Activated naive CD4-positive, alpha-beta T cell treated with anti-CD3 and anti-CD28 coated beads for 36 hours (primary cell): ENCODE measurements around the gene KCTD6. TPM values are rescaled to one million over a fixed set of nuclear protein-coding genes. Genes with fewer than 3 reads are reported as not detected.
A peak's percentile ranks its signal among the peaks of the same experiment; 100 is the strongest.

ENCODE experiments used
- CTCF ChIA-PET: fragments of 350-600 bp; sonication (Branson Sonifier 250); formaldehyde crosslinking; loops from one replicate; lab custom pipeline; 2021; ENCODE audit warnings: antibody characterized with exemption; lab: Charles Lee
- DNase-seq: peaks from one replicate; pipeline ENCODE4 v3.0.0-alpha.2; 2020
- H3K27ac Mint-ChIP-seq: one replicate; pipeline ENCODE4 v1.8.0; 2021; ENCODE audit warnings: mild to moderate bottlenecking, mixed read lengths
- H3K27me3 Mint-ChIP-seq: one replicate; pipeline ENCODE4 v1.8.0; 2021; ENCODE audit warnings: low read depth, mixed read lengths
- H3K36me3 Mint-ChIP-seq: one replicate; pipeline ENCODE4 v1.8.0; 2021; ENCODE audit warnings: low read depth, mixed read lengths
- H3K4me1 Mint-ChIP-seq: one replicate; pipeline ENCODE4 v1.8.0; 2021; ENCODE audit warnings: low read depth, mixed read lengths
- H3K4me3 Mint-ChIP-seq: one replicate; pipeline ENCODE4 v1.8.0; 2021; ENCODE audit warnings: mild to moderate bottlenecking, moderate library complexity, mixed read lengths
- H3K9me3 Mint-ChIP-seq: one replicate; pipeline ENCODE4 v1.8.0; 2021; ENCODE audit warnings: mixed read lengths
- intact Hi-C: fragments of 100-400 bp; cut with micrococcal nuclease; formaldehyde crosslinking; loops from one replicate; pipeline ENCODE4 v1.15.1; 2023
- total RNA-seq, 2 experiments: library from RNA; stranded (reverse); gene quantifications; one replicate each; pipeline ENCODE4 v1.2.3, GENCODE V29; 2021

Gene KCTD6
- total RNA-seq, 2 experiments from 2014 or later, result 8.4 to 9.9 TPM

- no peaks in the 10 kb centered on the region for H3K36me3 Mint-ChIP-seq
- CTCF ChIA-PET, result interaction anchor here (0.8 to 1.1 kb wide), 4 partner anchors 15 to 213 kb away, joined by 3 to 4 read pairs (median 4); no protein-coding TSS in a partner anchor
- no peaks in the 10 kb centered on the region for H3K27me3 Mint-ChIP-seq
- peaks cover 10% of the 10 kb centered on the region for H3K4me1 Mint-ChIP-seq
- intact Hi-C loops, result loop anchor here (5.0 kb wide), 1 partner anchor 522 kb away; the partner anchor contains the start of gene FLNB
- H3K27ac Mint-ChIP-seq, result no peak overlapping the region
- peak; percentile 19 for DNase-seq
- H3K9me3 Mint-ChIP-seq, result no peaks in the 10 kb centered on the region
- H3K4me3 Mint-ChIP-seq, result no peak overlapping the region
Measured at GRCh38 chr3:58529516-58530353, 37.8 kb downstream of the KCTD6 start.

GRCh38 chr3:58530354-58530865, 38.5 kb downstream of the KCTD6 start:
- no peaks in the 10 kb centered on the region for H3K27me3 Mint-ChIP-seq
- intact Hi-C loops, result loop anchor here (5.0 kb wide), 1 partner anchor 523 kb away; the partner anchor contains the start of gene FLNB

DNA sequence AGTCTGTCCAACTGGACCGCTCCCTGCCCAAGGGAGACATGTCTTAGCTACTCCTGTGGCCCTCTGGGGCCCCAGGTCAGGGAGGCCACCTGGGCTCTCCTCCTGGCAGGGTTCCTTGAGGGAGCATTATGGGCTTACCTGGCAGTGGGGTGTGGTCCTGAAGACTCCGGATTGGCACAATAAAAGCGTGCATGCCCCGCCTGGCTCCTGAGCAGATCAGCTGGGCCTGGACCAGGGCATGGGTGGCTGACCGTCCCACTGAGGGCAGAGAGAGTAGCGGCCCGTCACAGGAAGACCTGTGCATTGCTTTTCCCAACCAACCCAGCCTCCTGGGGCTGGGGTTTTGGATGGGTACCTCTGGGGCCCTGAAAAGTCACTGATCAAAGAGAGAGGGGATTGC, 39.7 kb downstream of the KCTD6 start:
- intact Hi-C loops, result loop anchor here (5.0 kb wide), 1 partner anchor 524 kb away; the partner anchor contains the start of gene FLNB

More at GRCh38 chr3:58530354-58530865, 38.5 kb downstream of the KCTD6 start:
- CTCF ChIA-PET, result interaction anchor here (0.8 to 1.4 kb wide), 8 partner anchors 31 to 224 kb away, joined by 3 to 4 read pairs (median 4); partner anchors contain the start of genes HTD2 and RPP14
- DNase-seq, result no peak
- Mint-ChIP-seq H3K9me3 (no peaks in the 10 kb centered on the region), H3K4me3 (no peak overlapping the region), H3K36me3 (no peaks in the 10 kb centered on the region), H3K4me1 (peaks cover 10% of the 10 kb centered on the region), H3K27ac (no peak overlapping the region)

GRCh38 chr3:58531956-58532355, 40.1 kb downstream of the KCTD6 start:
- no peaks in the 10 kb centered on the region for H3K27me3 Mint-ChIP-seq
- H3K4me3 Mint-ChIP-seq, result no peak overlapping the region
- no peak overlapping the region for H3K27ac Mint-ChIP-seq
- H3K36me3 Mint-ChIP-seq, result no peaks in the 10 kb centered on the region
- H3K4me1 Mint-ChIP-seq, result peaks cover 10% of the 10 kb centered on the region
- no peak for DNase-seq
- H3K9me3 Mint-ChIP-seq, result no peaks in the 10 kb centered on the region
- CTCF ChIA-PET, result interaction anchor here (0.5 to 4.0 kb wide), 11 partner anchors 15 to 996 kb away, joined by 3 to 29 read pairs (median 4); partner anchors contain the start of genes HTD2, KCTD6 and RPP14
- intact Hi-C loops, result loop anchor here (1.0 to 5.0 kb wide), 11 partner anchors 41 to 525 kb away; partner anchors contain the start of genes ABHD6, FLNB, HTD2 and PDHB

More for the DNA sequence above, 39.7 kb downstream of the KCTD6 start:
- no peak overlapping the region for H3K27ac Mint-ChIP-seq
- no peak for DNase-seq
- no peak overlapping the region for H3K4me3 Mint-ChIP-seq
- no peaks in the 10 kb centered on the region for H3K27me3 Mint-ChIP-seq
- CTCF ChIA-PET, result interaction anchor here (0.8 to 4.0 kb wide), 13 partner anchors 15 to 225 kb away, joined by 3 to 29 read pairs (median 4); partner anchors contain the start of genes HTD2, KCTD6 and RPP14
- H3K4me1 Mint-ChIP-seq, result peaks cover 10% of the 10 kb centered on the region
- H3K9me3 Mint-ChIP-seq, result no peaks in the 10 kb centered on the region
- no peaks in the 10 kb centered on the region for H3K36me3 Mint-ChIP-seq

DNA sequence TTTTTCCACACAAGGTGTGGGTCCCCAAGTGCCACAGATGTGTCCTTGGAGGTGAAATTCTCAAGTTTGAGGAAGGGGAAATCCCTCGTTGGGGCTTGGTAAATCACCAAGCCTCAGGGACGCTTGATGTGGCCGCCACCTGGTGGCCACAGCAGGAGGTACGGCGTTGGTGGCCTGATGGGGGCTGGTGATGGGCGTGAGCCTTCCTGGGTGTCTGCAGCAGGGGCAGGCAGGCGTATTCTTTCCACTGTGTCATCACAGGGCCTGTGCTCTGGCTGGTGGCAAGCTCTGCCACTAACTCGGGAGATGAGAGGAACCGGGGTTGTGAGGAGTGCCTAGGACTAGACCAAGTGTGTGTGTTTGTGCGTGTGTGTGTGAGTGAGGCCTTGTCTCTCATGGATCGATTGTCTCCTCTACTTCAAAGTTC, 40.9 kb downstream of the KCTD6 start:
- H3K9me3 Mint-ChIP-seq, result no peaks in the 10 kb centered on the region
- peak overlapping the region; percentile 15 for H3K27ac Mint-ChIP-seq
- CTCF ChIA-PET, result interaction anchor here (0.6 to 4.0 kb wide), 11 partner anchors 11 to 995 kb away, joined by 3 to 29 read pairs (median 4); partner anchors contain the start of genes HTD2, KCTD6 and RPP14
- no peaks in the 10 kb centered on the region for H3K36me3 Mint-ChIP-seq
- H3K4me1 Mint-ChIP-seq, result peaks cover 10% of the 10 kb centered on the region
- no peak overlapping the region for H3K4me3 Mint-ChIP-seq
- intact Hi-C loops, result loop anchor here (1.0 to 5.0 kb wide), 11 partner anchors 42 to 526 kb away; partner anchors contain the start of genes ABHD6, FLNB, HTD2 and PDHB
- peak; percentile 90 for DNase-seq
- H3K27me3 Mint-ChIP-seq, result no peaks in the 10 kb centered on the region

DNA sequence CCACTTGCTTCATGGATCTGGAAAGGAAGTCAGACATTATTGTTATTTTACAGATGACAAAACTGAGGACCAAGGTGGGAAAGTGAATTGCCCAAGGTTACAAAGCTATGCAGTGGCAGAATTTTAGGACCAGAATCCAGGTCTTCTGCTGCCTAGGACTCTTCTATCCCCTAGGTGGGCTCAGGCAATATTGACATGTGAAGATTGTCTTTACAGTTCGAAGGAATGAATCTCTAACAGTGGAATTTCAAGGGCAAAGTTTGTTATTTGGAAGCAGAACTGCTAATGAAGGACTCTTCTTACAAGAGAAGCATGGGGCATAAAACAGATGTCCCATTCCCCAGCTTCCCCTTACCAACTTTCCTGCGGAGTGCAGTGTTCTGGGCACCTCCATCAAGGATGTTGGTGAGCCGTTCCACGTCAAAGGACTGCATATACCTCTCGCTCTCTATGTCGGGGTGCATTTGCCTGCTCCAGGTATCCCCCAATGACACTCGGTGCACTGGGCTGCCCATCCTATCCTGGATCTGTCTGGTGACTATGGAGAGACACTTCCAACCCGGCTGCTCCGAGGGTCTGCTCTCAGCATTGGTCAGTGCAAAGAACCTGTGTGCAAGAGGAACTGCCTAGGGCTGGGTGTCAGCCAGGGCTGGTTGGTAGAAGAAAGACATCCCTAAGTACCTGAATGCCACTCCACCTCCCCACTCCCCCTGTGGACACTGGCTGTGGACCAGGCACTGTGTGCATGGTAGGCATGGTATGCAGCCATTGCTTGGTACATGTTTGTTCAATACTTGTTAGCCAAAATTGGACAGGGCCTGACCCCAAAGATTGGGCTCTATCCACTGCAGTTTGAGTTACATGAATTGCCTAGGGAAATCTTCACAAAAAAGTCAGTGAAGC, 42.9 kb downstream of the KCTD6 start:
- Mint-ChIP-seq H3K4me1 (peaks cover 10% of the 10 kb centered on the region), H3K27me3 (no peaks in the 10 kb centered on the region), H3K36me3 (no peaks in the 10 kb centered on the region), H3K4me3 (no peak overlapping the region), H3K27ac (no peak overlapping the region), H3K9me3 (no peaks in the 10 kb centered on the region)
- intact Hi-C loops, result loop anchor here (5.0 kb wide), 1 partner anchor 528 kb away; the partner anchor contains the start of gene FLNB
- no peak for DNase-seq
- CTCF ChIA-PET, result interaction anchor here (0.8 to 4.0 kb wide), 10 partner anchors 42 to 322 kb away, joined by 3 to 29 read pairs (median 4); partner anchors contain the start of genes HTD2, KCTD6 and RPP14

DNA sequence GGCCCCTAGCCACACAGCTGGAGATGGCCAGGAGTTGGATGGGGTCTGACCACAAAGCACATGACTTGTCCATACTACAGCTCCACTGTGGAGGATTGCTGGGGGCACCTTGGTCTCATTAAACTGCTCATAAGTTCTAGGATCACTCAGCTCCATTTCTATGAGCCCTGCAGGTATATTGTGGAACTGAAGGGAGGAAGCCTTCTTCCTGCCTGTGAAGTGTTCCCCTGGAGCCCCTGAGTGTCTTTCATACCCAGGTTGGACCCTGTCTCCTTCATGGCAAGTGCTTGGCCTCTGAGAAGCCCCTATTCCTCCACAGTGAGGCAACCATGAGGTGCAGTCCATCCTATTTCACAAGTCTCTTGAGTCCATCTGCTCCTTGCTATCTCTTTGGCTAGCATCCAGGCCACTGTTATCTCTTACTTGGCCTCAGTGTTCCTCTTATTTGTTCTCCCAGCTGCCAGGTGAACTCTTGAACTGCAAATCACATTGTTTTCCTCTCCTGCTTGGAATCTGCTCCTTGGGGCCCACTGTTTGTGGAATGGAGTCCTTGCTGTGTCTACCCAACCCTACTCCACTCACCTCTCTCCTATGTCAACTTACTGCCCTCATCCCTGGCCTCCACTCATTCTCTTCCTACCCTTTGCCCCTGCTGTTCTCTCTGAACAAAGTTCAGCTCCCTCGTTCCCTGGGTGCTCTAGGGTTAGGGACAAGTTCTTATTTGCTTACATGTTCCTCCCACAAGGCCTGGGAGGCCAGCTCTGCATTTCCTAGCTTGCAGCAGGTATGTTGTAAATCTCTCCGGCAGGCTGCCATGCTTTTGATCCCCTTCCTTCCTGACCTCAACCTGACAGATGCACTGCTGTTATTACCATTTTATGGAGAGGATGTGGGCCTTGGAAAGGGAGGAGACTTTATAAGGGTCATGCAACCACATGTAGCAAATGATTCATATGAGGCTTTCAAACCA, 43.9 kb downstream of the KCTD6 start:
- Mint-ChIP-seq H3K4me3 (no peak overlapping the region), H3K4me1 (peaks cover 10% of the 10 kb centered on the region), H3K27ac (no peak overlapping the region), H3K27me3 (no peaks in the 10 kb centered on the region), H3K36me3 (no peaks in the 10 kb centered on the region), H3K9me3 (no peaks in the 10 kb centered on the region)
- CTCF ChIA-PET, result interaction anchor here (1.2 to 4.0 kb wide), 4 partner anchors 43 to 229 kb away, joined by 4 to 29 read pairs (median 10); partner anchors contain the start of genes HTD2, KCTD6 and RPP14
- DNase-seq, result no peak
- intact Hi-C loops, result no loop called here

- Mint-ChIP-seq H3K4me3 (no peak within 1 kb of the TSS), H3K4me1 (peaks cover 10% of the 10 kb centered on the region), H3K27me3 (no peaks in the 10 kb centered on the region), H3K27ac (no peak within 1 kb of the TSS), H3K9me3 (no peaks in the 10 kb centered on the region), H3K36me3 (no peaks in the 10 kb centered on the region)
- DNase-seq, result no peak
- intact Hi-C loops, result no loop called here
- CTCF ChIA-PET, result no interaction called here
Measured at GRCh38 chr3:58536501-58537411, 44.9 kb downstream of the KCTD6 start, which contains the start of gene ACOX2. ACOX2 (minus strand) TSS chr3:58537190; CDS start chr3:58535106, 2,084 bp downstream.

DNA sequence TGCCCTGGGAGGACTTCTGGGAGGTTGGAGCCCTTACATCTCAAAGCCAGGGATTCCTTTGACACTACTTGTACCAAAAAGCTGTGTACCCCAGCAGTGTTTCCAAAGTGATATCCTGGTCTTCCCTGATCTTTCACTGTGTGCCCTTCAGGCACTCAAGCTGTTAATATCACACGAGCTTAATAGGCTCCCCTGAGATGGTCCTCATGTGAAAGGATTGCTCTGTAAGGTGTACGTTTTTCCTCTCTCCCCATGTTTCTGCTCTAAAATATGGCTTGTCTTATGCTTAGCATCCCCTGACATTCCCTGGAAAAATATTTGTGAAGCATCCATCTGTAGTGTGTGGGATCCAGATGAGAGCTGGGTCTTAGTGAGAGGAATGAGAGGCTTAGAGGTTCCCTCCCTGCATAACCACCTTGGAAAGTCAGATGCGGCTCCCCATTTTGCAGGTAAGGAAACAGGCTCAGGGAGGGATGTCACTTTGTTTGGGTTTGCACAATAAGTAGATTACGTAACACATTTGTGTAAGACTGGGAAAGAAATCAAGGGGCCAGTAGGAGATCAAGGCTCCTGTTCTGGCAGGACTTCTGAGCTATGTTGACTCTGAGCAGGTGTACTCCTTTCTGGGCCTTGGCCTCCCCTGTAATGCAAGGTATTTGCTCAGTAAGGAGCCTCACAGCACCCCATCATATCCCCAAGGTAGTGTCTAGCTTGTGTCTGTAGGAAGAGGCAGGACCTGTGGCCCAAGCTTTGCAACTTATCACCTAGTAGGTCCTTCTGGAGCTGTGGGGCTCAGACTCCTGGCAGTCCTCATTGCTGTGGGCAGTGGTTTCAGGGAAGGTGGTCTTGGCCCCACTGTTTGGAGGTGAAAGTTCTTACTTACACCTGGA, 45.8 kb downstream of the KCTD6 start:
- no peak for DNase-seq
- CTCF ChIA-PET, result interaction anchor here (0.6 to 1.5 kb wide), 5 partner anchors 31 to 74 kb away, joined by 3 to 5 read pairs (median 4); no protein-coding TSS in a partner anchor
- Mint-ChIP-seq H3K36me3 (no peaks in the 10 kb centered on the region), H3K4me3 (no peak overlapping the region), H3K27me3 (no peaks in the 10 kb centered on the region), H3K9me3 (no peaks in the 10 kb centered on the region), H3K4me1 (peaks cover 5% of the 10 kb centered on the region), H3K27ac (no peak overlapping the region)
- intact Hi-C loops, result no loop called here
